Right lobe of liver (tissue), 6 donors: ENCODE data around the gene FRK. TPM values are rescaled to one million over a fixed set of nuclear protein-coding genes. Genes with fewer than 3 reads are reported as not detected.

ENCODE experiments used
- ATAC-seq, 4 donors: fragments of 200-7000 bp; cut with Tn5 transposase; one replicate each; pipeline ENCODE4 v1.9.1; 2020; ENCODE audit warnings: mild to moderate bottlenecking in 4 of 4, moderate library complexity in 4 of 4
- DNase-seq, 3 donors: peaks; one replicate each; pipeline ENCODE4 v3.0.0-alpha.2; 2020
- H3K27ac ChIP-seq, 3 donors: fragments of 200-600 bp; one replicate each; pipeline ENCODE4 v1.8.0; 2022
- H3K27me3 ChIP-seq, 2 donors: fragments of 200-600 bp; one replicate each; pipeline ENCODE4 v1.8.0; 2022
- H3K36me3 ChIP-seq, 4 donors: fragments of 200-600 bp; sonication (generic) in 1 of 4; one replicate each; pipeline versions ENCODE4 v1.5.1 to v1.8.0; 2017 to 2022; ENCODE audit warnings: control low read depth in 1 of 4
- H3K4me1 ChIP-seq, 4 donors: fragments of 200-600 bp; sonication (generic) in 1 of 4; one replicate each; pipeline versions ENCODE4 v1.5.1 to v1.8.0; 2017 to 2022; ENCODE audit warnings: control low read depth in 1 of 4
- H3K4me3 ChIP-seq, 3 donors: fragments of 200-600 bp; one replicate each; pipeline ENCODE4 v1.8.0; 2022
- H3K9me3 ChIP-seq, 4 donors: fragments of 200-600 bp; sonication (generic) in 1 of 4; one replicate each; pipeline versions ENCODE4 v1.5.1 to v1.8.0; 2017 to 2022; ENCODE audit warnings: control low read depth in 1 of 4
- POLR2A ChIP-seq: fragments of 450-650 bp; IDR thresholded peaks from one replicate; pipeline ENCODE4 v1.6.1; 2017; ENCODE audit warnings: antibody characterized with exemption, mild to moderate bottlenecking
- WGBS: methylation state at CpG from one replicate; pipeline ENCODE4 v1.1.6; 2018; ENCODE audit warnings: low coverage, low lambda C conversion rate; ENCODE audit not compliant: insufficient coverage; ENCODE audit errors: missing lambda C conversion rate; 5-methylcytosine and 5-hydroxymethylcytosine counted together
- intact Hi-C, 2 donors: fragments of 100-400 bp; cut with DNase I; formaldehyde crosslinking; loops; one replicate each; pipeline versions ENCODE4 v1.11.2 to v1.14.1; 2022
- total RNA-seq, 6 experiments: library from RNA; depleted of rRNA in 2 of 6; stranded (reverse); fragments of >200 nt in 2 of 6; fragmentation: NEBNext Ultra II Directional in 3 of 6; extraction: Animal tissue kit (Norgen Biotek cat#: 25700) in 3 of 6; gene quantifications; one replicate each; pipeline versions ENCODE4 v1.1.0 to v1.2.4, GENCODE V29; 2016 to 2023
- TF ChIP-seq, protein P1 (sequence below), 4 donors: fragments of 200-600 bp in 3 of 4; fragments of 450-650 bp in 1 of 4; IDR thresholded peaks; one replicate each; pipeline versions ENCODE4 v1.5.1 to v1.8.0; 2016 to 2022; ENCODE audit warnings: antibody characterized with exemption in 4 of 4, mild to moderate bottlenecking in 2 of 4
- donor health status: DM: no; HTN: yes; CAD: no.
- donor health status: DM: no; HTN: no; CAD: no.
- donor health status: DM: no; HTN: no; CAD: no.
- donor health status: DM: no; HTN: yes; CAD: no.
- donor health status: DM: no; HTN: yes; CAD: no.

Gene FRK
- total RNA-seq, 6 experiments from 2014 or later, result 8.4 to 14.1 (median 11.9) TPM

DNA sequence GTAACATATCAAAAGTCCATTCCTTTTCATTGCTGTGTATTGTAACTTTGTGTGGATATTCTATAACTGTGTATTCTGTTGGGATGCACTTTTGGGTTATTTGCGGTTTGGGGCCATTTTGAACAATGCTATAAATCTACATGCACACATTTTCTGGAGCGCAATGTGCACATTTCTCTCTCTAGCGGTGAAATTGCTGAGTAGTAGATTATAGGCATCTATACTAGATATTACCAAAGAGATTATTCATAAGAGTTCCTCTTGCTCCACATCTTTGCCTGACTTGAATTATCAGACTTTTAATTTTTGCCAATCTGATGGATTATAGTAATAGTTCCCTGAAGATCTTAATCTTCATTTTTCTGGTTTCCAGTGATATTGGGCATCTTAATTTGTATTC is 18.3 kb upstream of the FRK start:
- H3K4me3 ChIP-seq, result no peak overlapping the region
- no peak for TF ChIP-seq POLR2A
- TF ChIP-seq, protein P1, sequence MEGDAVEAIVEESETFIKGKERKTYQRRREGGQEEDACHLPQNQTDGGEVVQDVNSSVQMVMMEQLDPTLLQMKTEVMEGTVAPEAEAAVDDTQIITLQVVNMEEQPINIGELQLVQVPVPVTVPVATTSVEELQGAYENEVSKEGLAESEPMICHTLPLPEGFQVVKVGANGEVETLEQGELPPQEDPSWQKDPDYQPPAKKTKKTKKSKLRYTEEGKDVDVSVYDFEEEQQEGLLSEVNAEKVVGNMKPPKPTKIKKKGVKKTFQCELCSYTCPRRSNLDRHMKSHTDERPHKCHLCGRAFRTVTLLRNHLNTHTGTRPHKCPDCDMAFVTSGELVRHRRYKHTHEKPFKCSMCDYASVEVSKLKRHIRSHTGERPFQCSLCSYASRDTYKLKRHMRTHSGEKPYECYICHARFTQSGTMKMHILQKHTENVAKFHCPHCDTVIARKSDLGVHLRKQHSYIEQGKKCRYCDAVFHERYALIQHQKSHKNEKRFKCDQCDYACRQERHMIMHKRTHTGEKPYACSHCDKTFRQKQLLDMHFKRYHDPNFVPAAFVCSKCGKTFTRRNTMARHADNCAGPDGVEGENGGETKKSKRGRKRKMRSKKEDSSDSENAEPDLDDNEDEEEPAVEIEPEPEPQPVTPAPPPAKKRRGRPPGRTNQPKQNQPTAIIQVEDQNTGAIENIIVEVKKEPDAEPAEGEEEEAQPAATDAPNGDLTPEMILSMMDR (IDR thresholded peaks at IDR 0.05), result no peak
- no peaks in the 10 kb centered on the region for H3K36me3 ChIP-seq
- intact Hi-C loops, result no loop called here
- H3K27me3 ChIP-seq, result no peaks in the 10 kb centered on the region
- H3K9me3 ChIP-seq, result no peaks in the 10 kb centered on the region
- H3K4me1 ChIP-seq, result peaks cover 0 to 11% (median 0%) of the 10 kb centered on the region in 4 donors
- 100% methylated on average over 3 of the region's 3 CpGs for WGBS
- ATAC-seq (no peak), DNase-seq (no peak)
- H3K27ac ChIP-seq, result no peak overlapping the region

DNA sequence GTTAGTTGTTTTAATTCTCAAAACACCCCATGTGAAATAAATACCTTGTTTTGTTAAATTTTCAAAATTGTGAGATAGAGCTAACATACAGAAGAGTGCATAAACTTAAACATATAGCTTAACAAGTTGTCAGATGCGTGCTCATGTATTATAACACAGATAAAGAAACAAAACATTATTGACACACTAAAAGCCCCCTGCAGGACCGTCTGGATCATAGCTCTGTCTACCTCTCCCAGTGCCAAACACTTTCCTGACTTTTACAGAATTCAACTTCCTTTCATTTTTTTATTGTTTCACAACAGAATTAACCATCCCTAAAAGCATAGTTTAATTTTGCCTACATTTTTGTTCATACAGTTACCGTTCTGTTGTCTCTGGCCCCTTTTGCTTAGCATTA is 17.8 kb upstream of the FRK start:
- Histone ChIP-seq H3K9me3 (no peaks in the 10 kb centered on the region), H3K4me1 (peaks cover 0 to 11% (median 0%) of the 10 kb centered on the region in 4 donors), H3K36me3 (no peaks in the 10 kb centered on the region), H3K4me3 (no peak overlapping the region), H3K27ac (no peak overlapping the region), H3K27me3 (no peaks in the 10 kb centered on the region)
- no peak for TF ChIP-seq POLR2A
- TF ChIP-seq, protein P1 (IDR thresholded peaks at IDR 0.05), result no peak
- intact Hi-C loops, result no loop called here
- 90% methylated on average over 3 of the region's 3 CpGs for WGBS
- DNase-seq (no peak), ATAC-seq (no peak)

DNA sequence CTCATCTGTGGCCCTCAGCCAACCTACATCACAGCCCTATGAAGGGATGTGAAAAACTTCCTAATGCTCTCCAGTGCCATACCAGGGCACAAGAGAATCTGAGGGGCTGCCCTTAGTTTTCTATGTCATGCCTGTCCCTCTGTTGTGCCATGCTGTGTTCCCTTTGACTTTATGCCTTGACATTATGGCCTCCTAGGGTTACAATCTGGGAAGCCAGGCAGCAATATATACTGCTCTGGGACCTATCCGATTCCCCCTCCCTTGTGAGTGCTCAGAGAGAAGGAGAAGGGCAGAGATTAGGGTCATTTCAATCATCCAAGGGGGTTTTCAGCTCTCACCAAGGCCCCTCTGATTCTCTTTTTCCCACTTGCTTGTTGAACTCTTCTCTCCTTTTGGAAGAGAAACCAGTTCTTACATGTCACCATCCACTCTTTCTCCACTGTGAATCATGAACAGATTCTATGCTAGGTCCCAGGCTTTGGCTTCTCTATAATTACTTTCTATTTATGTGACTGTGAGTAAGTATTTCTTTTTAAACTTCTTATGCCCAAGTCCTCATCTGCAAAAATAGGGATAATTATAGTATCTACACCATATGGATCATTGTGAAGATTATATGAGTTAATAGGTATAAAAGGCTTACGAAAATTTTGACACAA is 14.2 kb upstream of the FRK start:
- no peak for DNase-seq
- TF ChIP-seq POLR2A, result no peak
- TF ChIP-seq, protein P1 (IDR thresholded peaks at IDR 0.05), result no peak
- WGBS, result 100% methylated on average over 1 of the region's 2 CpGs

DNA sequence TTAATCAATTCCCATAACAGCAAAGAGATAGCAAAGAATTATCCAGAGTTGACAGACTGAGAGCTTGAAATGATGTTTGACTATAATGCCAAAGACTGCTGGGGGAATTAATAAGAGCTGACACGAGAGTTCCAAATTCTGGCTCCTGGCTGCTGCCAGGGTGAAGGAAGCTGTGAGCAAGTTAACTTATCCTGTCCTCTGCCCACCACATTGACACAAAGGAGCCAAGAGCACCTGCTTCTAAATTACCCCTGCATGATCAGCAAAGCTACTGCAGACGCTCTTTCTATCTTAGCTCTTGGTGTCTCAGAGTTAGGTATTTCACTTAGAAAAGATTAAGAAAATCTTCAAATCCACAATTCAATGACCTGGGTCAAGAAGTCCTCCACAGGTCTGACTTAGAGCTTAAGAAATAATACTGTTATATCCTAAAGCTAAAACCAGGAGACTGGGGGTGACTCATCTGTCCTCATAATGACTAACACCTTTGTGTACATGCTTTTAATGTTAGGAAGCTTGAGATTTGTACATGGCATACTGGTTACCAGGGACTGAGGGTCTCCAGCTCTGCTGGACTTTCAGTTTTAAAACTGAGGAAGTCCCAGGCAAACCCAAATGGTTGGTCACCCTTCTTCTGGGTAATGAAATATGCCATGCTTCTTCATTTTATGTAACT is 13.2 kb upstream of the FRK start:
- Histone ChIP-seq H3K27ac (no peak overlapping the region), H3K9me3 (no peaks in the 10 kb centered on the region), H3K27me3 (no peaks in the 10 kb centered on the region), H3K36me3 (no peaks in the 10 kb centered on the region), H3K4me3 (no peak overlapping the region), H3K4me1 (peaks cover 0 to 9% (median 0%) of the 10 kb centered on the region in 4 donors)
- WGBS, result 75% methylated on average over 2 of the region's 2 CpGs
- DNase-seq (no peak), ATAC-seq (peak in 1 of 4 donors; percentile 82)
- intact Hi-C loops, result no loop called here
- TF ChIP-seq, protein P1 (IDR thresholded peaks at IDR 0.05), result no peak
- no peak for TF ChIP-seq POLR2A

More for the DNA sequence above, 14.2 kb upstream of the FRK start:
- Histone ChIP-seq H3K4me1 (peaks cover 0 to 9% (median 0%) of the 10 kb centered on the region in 4 donors), H3K36me3 (no peaks in the 10 kb centered on the region), H3K27me3 (no peaks in the 10 kb centered on the region), H3K4me3 (no peak overlapping the region), H3K9me3 (no peaks in the 10 kb centered on the region), H3K27ac (no peak overlapping the region)
- intact Hi-C loops, result no loop called here
- no peak for ATAC-seq
